Endodermal cell (in vitro differentiated cells): ENCODE data around the gene FBH1. TPM values are rescaled to one million over a fixed set of nuclear protein-coding genes. Genes with fewer than 3 reads are reported as not detected.

Experiments used
- DNase-seq: peaks from one replicate; pipeline ENCODE4 v3.0.0-alpha.2; 2017
- H3K27ac ChIP-seq: 2 replicates; pipeline ENCODE4 v1.5.1; 2013; ENCODE audit warnings: mild to moderate bottlenecking, low read depth, low read length, moderate library complexity
- H3K27me3 ChIP-seq: 2 replicates; pipeline ENCODE4 v1.6.1; 2013; ENCODE audit warnings: mild to moderate bottlenecking, low read length, moderate library complexity; ENCODE audit not compliant: insufficient read depth, control insufficient read depth, poor library complexity, severe bottlenecking
- H3K36me3 ChIP-seq: 2 replicates; pipeline ENCODE4 v1.7.0; 2013; ENCODE audit warnings: mild to moderate bottlenecking, low read length, moderate library complexity; ENCODE audit not compliant: control insufficient read depth, insufficient read depth
- H3K4me1 ChIP-seq: one replicate; pipeline ENCODE4 v1.7.0; 2013; ENCODE audit warnings: low read length; ENCODE audit not compliant: control insufficient read depth, insufficient read depth
- H3K4me3 ChIP-seq: 2 replicates; pipeline ENCODE4 v1.5.1; 2013; ENCODE audit warnings: mild to moderate bottlenecking, low read length, moderate library complexity
- H3K9ac ChIP-seq: 2 replicates; pipeline ENCODE4 v1.6.1; 2013; ENCODE audit warnings: mild to moderate bottlenecking, low read length, moderate library complexity; ENCODE audit not compliant: poor library complexity, severe bottlenecking; ENCODE audit errors: extremely low read depth
- H3K9me3 ChIP-seq: 2 replicates; pipeline ENCODE4 v1.6.1; 2013; ENCODE audit warnings: mild to moderate bottlenecking, low read length, moderate library complexity; ENCODE audit not compliant: control insufficient read depth
- H3K27ac Mint-ChIP-seq: 2 replicates; pipeline ENCODE4 v1.8.0; 2020; ENCODE audit warnings: mixed read lengths
- H3K27me3 Mint-ChIP-seq: 2 replicates; pipeline ENCODE4 v1.8.0; 2021; ENCODE audit warnings: mild to moderate bottlenecking, mixed read lengths; ENCODE audit not compliant: insufficient read depth
- H3K36me3 Mint-ChIP-seq: 2 replicates; pipeline ENCODE4 v1.8.0; 2020; ENCODE audit warnings: low read depth, mixed read lengths
- H3K4me1 Mint-ChIP-seq: 2 replicates; pipeline ENCODE4 v1.8.0; 2020; ENCODE audit warnings: mixed read lengths
- H3K4me3 Mint-ChIP-seq: 2 replicates; pipeline ENCODE4 v1.8.0; 2020; ENCODE audit warnings: mild to moderate bottlenecking, moderate library complexity, mixed read lengths
- H3K9me3 Mint-ChIP-seq: 2 replicates; pipeline ENCODE4 v1.8.0; 2020; ENCODE audit warnings: mild to moderate bottlenecking, mixed read lengths
- CTCF ChIP-seq: fragments of 200-600 bp; sonication (generic); conservative IDR thresholded peaks from 2 replicates; pipeline ENCODE4 v1.5.0; 2021; ENCODE audit warnings: antibody characterized with exemption, mild to moderate bottlenecking
- whole genome bisulfite sequencing, 2 experiments: methylation state at CpG; one replicate each; pipeline versions ENCODE4 v1.1.5 to v1.1.7; 2013; ENCODE audit warnings: missing lambda C conversion rate in 2 of 2, mixed read lengths in 1 of 2; ENCODE audit not compliant: insufficient coverage in 1 of 2, insufficient read length in 1 of 2; 5-methylcytosine and 5-hydroxymethylcytosine counted together
- total RNA-seq, 2 donors: library from RNA; stranded (reverse); fragmentation: NEBNext Ultra II Directional in 1 of 2; extraction: Animal tissue kit (Norgen Biotek cat#: 25700) in 1 of 2; gene quantifications; 2 replicates in 1 of 2; 3 replicates in 1 of 2; pipeline ENCODE4 v1.2.1, GENCODE V29; 2021

FBH1 gene
- total RNA-seq, 2 donors from 2014 or later, result 61.1 to 71.6 TPM

DNA sequence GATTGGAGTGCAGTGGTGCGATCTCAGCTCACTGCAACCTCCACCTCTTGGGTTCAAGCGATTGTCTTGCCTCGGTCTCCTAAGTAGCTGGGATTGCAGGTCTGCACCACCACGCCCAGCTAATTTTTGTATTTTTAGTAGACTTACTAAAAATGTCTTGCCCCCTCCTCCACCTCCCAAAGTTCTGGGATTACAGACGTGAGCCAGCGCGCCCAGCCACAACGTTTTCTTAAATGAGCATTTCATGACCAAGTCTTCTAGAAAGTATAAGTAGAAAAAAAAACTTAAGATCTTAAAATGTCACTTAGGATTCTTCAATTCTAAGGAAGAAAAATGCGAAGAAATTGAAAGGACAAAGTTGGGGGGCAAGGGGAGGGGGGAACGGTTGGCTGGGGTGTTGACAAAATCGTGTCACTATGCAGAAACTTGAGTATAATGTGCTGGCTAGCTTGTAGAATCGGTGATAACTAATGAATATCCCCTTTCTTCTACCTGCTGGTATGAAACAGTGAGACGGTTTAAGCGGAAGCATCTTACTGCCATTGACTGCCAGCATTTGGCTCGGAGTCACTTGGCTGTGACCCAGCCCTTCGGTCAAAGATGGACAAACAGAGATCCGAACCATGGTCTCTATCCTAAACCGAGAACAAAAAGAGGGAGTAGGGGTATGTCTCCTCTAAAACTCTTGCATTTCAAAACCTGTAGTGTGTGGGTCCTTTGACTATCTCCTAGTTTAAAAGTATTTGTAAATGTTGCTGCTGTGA, 12.7 kb downstream of the FBH1 start:
- H3K27ac ChIP-seq, result no peak overlapping the region
- H3K4me1 ChIP-seq, result no peaks in the 10 kb centered on the region
- WGBS, 2 experiments, result 92 to 97% methylated on average over 9 to 18 of the region's 18 CpGs
- no peak overlapping the region for H3K9ac ChIP-seq
- H3K4me1 Mint-ChIP-seq, result no peaks in the 10 kb centered on the region
- H3K4me3 Mint-ChIP-seq, result no peak overlapping the region
- H3K27me3 ChIP-seq, result no peaks in the 10 kb centered on the region
- H3K27me3 Mint-ChIP-seq, result no peaks in the 10 kb centered on the region
- H3K9me3 Mint-ChIP-seq, result peaks cover 5% of the 10 kb centered on the region
- H3K27ac Mint-ChIP-seq, result peak overlapping the region; percentile 32
- TF ChIP-seq CTCF, result no peak
- peaks cover 51% of the 10 kb centered on the region for H3K36me3 Mint-ChIP-seq
- peaks cover 47% of the 10 kb centered on the region for H3K36me3 ChIP-seq
- H3K4me3 ChIP-seq, result no peak overlapping the region
- H3K9me3 ChIP-seq, result peaks cover 9% of the 10 kb centered on the region
- DNase-seq, result no peak

DNA sequence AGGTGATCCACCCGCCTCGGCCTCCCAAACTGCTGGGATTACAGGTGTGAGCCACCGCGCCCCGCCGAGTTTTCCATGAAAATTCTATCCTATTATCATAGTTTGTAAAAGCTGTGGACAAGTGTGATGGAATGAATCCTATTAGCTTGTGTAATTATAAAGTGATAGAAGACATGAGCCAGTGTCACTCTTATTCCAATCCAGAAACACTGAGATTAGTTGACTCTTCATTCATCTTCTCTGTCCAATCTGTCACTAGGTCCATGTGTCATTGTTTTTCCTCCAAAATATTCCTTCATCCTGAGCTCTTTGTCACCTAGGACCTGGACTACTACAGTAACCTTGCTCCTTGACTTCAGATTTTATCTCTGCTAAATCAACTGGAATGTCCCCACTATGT, 13.5 kb downstream of the FBH1 start:
- TF ChIP-seq CTCF, result no peak
- H3K36me3 Mint-ChIP-seq, result peaks cover 55% of the 10 kb centered on the region
- H3K9me3 Mint-ChIP-seq, result no peaks in the 10 kb centered on the region
- no peaks in the 10 kb centered on the region for H3K4me1 ChIP-seq
- H3K27ac ChIP-seq, result no peak overlapping the region
- H3K4me1 Mint-ChIP-seq, result no peaks in the 10 kb centered on the region
- H3K36me3 ChIP-seq, result peaks cover 44% of the 10 kb centered on the region
- H3K9me3 ChIP-seq, result peaks cover 4% of the 10 kb centered on the region
- no peak for DNase-seq
- H3K4me3 Mint-ChIP-seq, result no peak overlapping the region
- H3K9ac ChIP-seq, result no peak overlapping the region
- H3K27me3 Mint-ChIP-seq, result no peaks in the 10 kb centered on the region
- no peak overlapping the region for H3K27ac Mint-ChIP-seq
- WGBS, 2 experiments, result 96 to 100% methylated on average over 2 to 5 of the region's 6 CpGs
- H3K27me3 ChIP-seq, result no peaks in the 10 kb centered on the region
- no peak overlapping the region for H3K4me3 ChIP-seq

GRCh38 chr10:5904227-5904626, 14.2 kb downstream of the FBH1 start:
- Histone ChIP-seq H3K9ac (no peak overlapping the region), H3K4me1 (no peaks in the 10 kb centered on the region), H3K36me3 (peaks cover 46% of the 10 kb centered on the region), H3K27me3 (no peaks in the 10 kb centered on the region), H3K4me3 (no peak overlapping the region), H3K9me3 (peaks cover 4% of the 10 kb centered on the region), H3K27ac (no peak overlapping the region)
- TF ChIP-seq CTCF, result no peak
- H3K27me3 Mint-ChIP-seq, result no peaks in the 10 kb centered on the region
- peaks cover 61% of the 10 kb centered on the region for H3K36me3 Mint-ChIP-seq
- no peak overlapping the region for H3K4me3 Mint-ChIP-seq
- no peak overlapping the region for H3K27ac Mint-ChIP-seq
- 92 to 96% methylated on average over 2 to 3 of the region's 4 CpGs for WGBS, 2 experiments
- H3K9me3 Mint-ChIP-seq, result no peaks in the 10 kb centered on the region
- no peak for DNase-seq
- H3K4me1 Mint-ChIP-seq, result no peaks in the 10 kb centered on the region
